ENCODE results near the gene ATG16L1. TPM values are rescaled to one million over a fixed set of nuclear protein-coding genes. Genes with fewer than 3 reads are reported as not detected.
A peak's percentile ranks its signal among the peaks of the same experiment; 100 is the strongest.

Gene ATG16L1
- total and polyA plus RNA-seq, 2 experiments from 2014 or later, result 15.3 to 37.9 TPM

GRCh38 chr2:233211548-233211895, 40.0 kb upstream of the ATG16L1 start:
- H3K27ac Mint-ChIP-seq, result no peak overlapping the region
- Histone ChIP-seq H4K20me1 (replicated peaks; ENCODE audit: insufficient read depth) (no peaks in the 10 kb centered on the region), H3K4me1 (ENCODE audit: insufficient read depth) (peaks cover 22% of the 10 kb centered on the region), H3K36me3 (ENCODE audit: insufficient read depth) (no peaks in the 10 kb centered on the region), H3K9me2 (ENCODE audit: insufficient read depth) (no peaks in the 10 kb centered on the region), H3K27ac (ENCODE audit: low read depth) (no peak overlapping the region), H3K27me3 (ENCODE audit: insufficient read depth) (no peaks in the 10 kb centered on the region), H3F3A (replicated peaks; ENCODE audit: low read depth) (peaks cover 8% of the 10 kb centered on the region; the same call in 1 of the 2 replicates), H3K4me3 (no peak overlapping the region), H2AFZ (no peak overlapping the region; the same call in 1 of the 2 replicates), H3K4me2 (no peak overlapping the region), H3K79me2 (replicated peaks; ENCODE audit: insufficient read depth) (no peaks in the 10 kb centered on the region)
- H3K27me3 Mint-ChIP-seq (ENCODE audit: insufficient read depth, low read depth, poor library complexity), result peaks cover 17% of the 10 kb centered on the region
- H3K4me1 Mint-ChIP-seq, result peaks cover 35% of the 10 kb centered on the region
- no peak for ATAC-seq
- H3K36me3 Mint-ChIP-seq (ENCODE audit: low read depth), result no peaks in the 10 kb centered on the region; the same call in 2 of the 3 replicates
- no peak overlapping the region for H3K4me3 Mint-ChIP-seq
- no peak for DNase-seq (ENCODE audit: low spot score)
- peaks cover 2% of the 10 kb centered on the region; the same call in 1 of the 3 replicates for H3K9me3 Mint-ChIP-seq
- TF ChIP-seq EZH2 (IDR thresholded peaks at IDR 0.05; ENCODE audit: low read depth, unreplicated experiment) (no peak), ZNF331 (CRISPR knock-in tag; IDR thresholded peaks at IDR 0.05; ENCODE audit: low read depth) (no peak), CREB1 (CRISPR knock-in tag; IDR thresholded peaks at IDR 0.05; ENCODE audit: low read depth) (no peak)
- TF ChIP-seq, protein P1, sequence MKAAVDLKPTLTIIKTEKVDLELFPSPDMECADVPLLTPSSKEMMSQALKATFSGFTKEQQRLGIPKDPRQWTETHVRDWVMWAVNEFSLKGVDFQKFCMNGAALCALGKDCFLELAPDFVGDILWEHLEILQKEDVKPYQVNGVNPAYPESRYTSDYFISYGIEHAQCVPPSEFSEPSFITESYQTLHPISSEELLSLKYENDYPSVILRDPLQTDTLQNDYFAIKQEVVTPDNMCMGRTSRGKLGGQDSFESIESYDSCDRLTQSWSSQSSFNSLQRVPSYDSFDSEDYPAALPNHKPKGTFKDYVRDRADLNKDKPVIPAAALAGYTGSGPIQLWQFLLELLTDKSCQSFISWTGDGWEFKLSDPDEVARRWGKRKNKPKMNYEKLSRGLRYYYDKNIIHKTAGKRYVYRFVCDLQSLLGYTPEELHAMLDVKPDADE (IDR thresholded peaks at IDR 0.05), result no peak

DNA sequence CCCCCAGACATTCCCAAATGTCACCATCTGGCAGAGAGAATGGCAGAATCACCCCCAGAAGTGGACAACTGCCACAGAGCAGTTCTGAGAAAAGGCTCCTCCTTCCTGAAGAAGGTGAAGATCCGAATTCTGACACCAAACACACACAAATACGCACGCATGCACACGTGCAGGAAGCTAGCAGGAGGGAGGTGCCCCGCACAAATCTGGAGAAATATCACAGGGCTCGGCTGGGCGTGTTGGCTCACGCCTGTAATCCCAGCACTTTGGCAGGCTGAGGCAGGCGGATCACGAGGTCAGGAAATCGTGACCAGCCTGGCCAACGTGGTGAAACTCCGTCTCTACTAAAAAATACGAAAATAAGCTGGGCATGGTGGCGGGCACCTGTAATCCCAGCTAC, 38.5 kb upstream of the ATG16L1 start:
- H3K36me3 Mint-ChIP-seq (ENCODE audit: low read depth), result no peaks in the 10 kb centered on the region
- Histone ChIP-seq H3F3A (replicated peaks; ENCODE audit: low read depth) (peaks cover 8% of the 10 kb centered on the region; the same call in 1 of the 2 replicates), H4K20me1 (replicated peaks; ENCODE audit: insufficient read depth) (no peaks in the 10 kb centered on the region), H2AFZ (peak overlapping the region; percentile 38; the same call in 1 of the 2 replicates), H3K27me3 (ENCODE audit: insufficient read depth) (no peaks in the 10 kb centered on the region), H3K4me2 (no peak overlapping the region), H3K27ac (ENCODE audit: low read depth) (no peak overlapping the region), H3K9me2 (ENCODE audit: insufficient read depth) (0 out of 2 replicates have a peak, but pooled peaks cover 2% of the 10 kb centered on the region), H3K4me3 (no peak overlapping the region), H3K4me1 (ENCODE audit: insufficient read depth) (peaks cover 29% of the 10 kb centered on the region), H3K79me2 (replicated peaks; ENCODE audit: insufficient read depth) (no peaks in the 10 kb centered on the region), H3K36me3 (ENCODE audit: insufficient read depth) (no peaks in the 10 kb centered on the region)
- ATAC-seq (no peak), DNase-seq (ENCODE audit: low spot score) (no peak)
- no peak overlapping the region for H3K27ac Mint-ChIP-seq
- H3K4me3 Mint-ChIP-seq, result no peak overlapping the region
- H3K27me3 Mint-ChIP-seq (ENCODE audit: insufficient read depth, low read depth, poor library complexity), result peaks cover 15% of the 10 kb centered on the region
- peaks cover 2% of the 10 kb centered on the region; the same call in 1 of the 3 replicates for H3K9me3 Mint-ChIP-seq
- TF ChIP-seq JUNB (IDR thresholded peaks at IDR 0.05; ENCODE audit: unreplicated experiment) (no peak), ZNF331 (CRISPR knock-in tag; IDR thresholded peaks at IDR 0.05; ENCODE audit: low read depth) (no peak), NANOG (IDR thresholded peaks at IDR 0.05; ENCODE audit: borderline replicate concordance) (no peak), STAT1 (IDR thresholded peaks at IDR 0.05; ENCODE audit: unreplicated experiment) (no peak), EZH2phosphoT487 (IDR thresholded peaks at IDR 0.05; ENCODE audit: unreplicated experiment) (no peak), CREB1 (CRISPR knock-in tag; IDR thresholded peaks at IDR 0.05; ENCODE audit: low read depth) (no peak)
- TF ChIP-seq, protein P2, sequence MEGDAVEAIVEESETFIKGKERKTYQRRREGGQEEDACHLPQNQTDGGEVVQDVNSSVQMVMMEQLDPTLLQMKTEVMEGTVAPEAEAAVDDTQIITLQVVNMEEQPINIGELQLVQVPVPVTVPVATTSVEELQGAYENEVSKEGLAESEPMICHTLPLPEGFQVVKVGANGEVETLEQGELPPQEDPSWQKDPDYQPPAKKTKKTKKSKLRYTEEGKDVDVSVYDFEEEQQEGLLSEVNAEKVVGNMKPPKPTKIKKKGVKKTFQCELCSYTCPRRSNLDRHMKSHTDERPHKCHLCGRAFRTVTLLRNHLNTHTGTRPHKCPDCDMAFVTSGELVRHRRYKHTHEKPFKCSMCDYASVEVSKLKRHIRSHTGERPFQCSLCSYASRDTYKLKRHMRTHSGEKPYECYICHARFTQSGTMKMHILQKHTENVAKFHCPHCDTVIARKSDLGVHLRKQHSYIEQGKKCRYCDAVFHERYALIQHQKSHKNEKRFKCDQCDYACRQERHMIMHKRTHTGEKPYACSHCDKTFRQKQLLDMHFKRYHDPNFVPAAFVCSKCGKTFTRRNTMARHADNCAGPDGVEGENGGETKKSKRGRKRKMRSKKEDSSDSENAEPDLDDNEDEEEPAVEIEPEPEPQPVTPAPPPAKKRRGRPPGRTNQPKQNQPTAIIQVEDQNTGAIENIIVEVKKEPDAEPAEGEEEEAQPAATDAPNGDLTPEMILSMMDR (conservative IDR thresholded peaks at IDR 0.05; ENCODE audit: low read depth in 2 of 2), result no peak
- TF ChIP-seq, protein P1 (IDR thresholded peaks at IDR 0.05), result no peak
- TF ChIP-seq, protein P3, sequence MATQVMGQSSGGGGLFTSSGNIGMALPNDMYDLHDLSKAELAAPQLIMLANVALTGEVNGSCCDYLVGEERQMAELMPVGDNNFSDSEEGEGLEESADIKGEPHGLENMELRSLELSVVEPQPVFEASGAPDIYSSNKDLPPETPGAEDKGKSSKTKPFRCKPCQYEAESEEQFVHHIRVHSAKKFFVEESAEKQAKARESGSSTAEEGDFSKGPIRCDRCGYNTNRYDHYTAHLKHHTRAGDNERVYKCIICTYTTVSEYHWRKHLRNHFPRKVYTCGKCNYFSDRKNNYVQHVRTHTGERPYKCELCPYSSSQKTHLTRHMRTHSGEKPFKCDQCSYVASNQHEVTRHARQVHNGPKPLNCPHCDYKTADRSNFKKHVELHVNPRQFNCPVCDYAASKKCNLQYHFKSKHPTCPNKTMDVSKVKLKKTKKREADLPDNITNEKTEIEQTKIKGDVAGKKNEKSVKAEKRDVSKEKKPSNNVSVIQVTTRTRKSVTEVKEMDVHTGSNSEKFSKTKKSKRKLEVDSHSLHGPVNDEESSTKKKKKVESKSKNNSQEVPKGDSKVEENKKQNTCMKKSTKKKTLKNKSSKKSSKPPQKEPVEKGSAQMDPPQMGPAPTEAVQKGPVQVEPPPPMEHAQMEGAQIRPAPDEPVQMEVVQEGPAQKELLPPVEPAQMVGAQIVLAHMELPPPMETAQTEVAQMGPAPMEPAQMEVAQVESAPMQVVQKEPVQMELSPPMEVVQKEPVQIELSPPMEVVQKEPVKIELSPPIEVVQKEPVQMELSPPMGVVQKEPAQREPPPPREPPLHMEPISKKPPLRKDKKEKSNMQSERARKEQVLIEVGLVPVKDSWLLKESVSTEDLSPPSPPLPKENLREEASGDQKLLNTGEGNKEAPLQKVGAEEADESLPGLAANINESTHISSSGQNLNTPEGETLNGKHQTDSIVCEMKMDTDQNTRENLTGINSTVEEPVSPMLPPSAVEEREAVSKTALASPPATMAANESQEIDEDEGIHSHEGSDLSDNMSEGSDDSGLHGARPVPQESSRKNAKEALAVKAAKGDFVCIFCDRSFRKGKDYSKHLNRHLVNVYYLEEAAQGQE (IDR thresholded peaks at IDR 0.05; ENCODE audit: unreplicated experiment), result no peak
- peaks cover 32% of the 10 kb centered on the region for H3K4me1 Mint-ChIP-seq
